Upper lobe of left lung (tissue), 6 donors: ENCODE measurements around the gene LAIR2. TPM values are rescaled to one million over a fixed set of nuclear protein-coding genes. Genes with fewer than 3 reads are reported as not detected.

Experiments used
- ATAC-seq, 2 donors: fragments of 200-7000 bp; cut with Tn5 transposase; one replicate each; pipeline ENCODE4 v1.9.1; 2022; ENCODE audit warnings: mild to moderate bottlenecking in 2 of 2, moderate library complexity in 2 of 2; ENCODE audit not compliant: low FRiP score in 2 of 2
- DNase-seq, 2 donors: peaks; one replicate each; pipeline ENCODE4 v3.0.0-alpha.2; 2019 to 2020
- H3K27ac ChIP-seq, 4 donors: fragments of 200-600 bp; sonication (generic); one replicate each; pipeline ENCODE4 v1.5.1; 2016 to 2019
- H3K27me3 ChIP-seq, 4 donors: fragments of 200-600 bp; sonication (generic); one replicate each; pipeline ENCODE4 v1.5.1; 2017 to 2019
- H3K36me3 ChIP-seq, 4 donors: fragments of 200-600 bp; sonication (generic); one replicate each; pipeline ENCODE4 v1.5.1; 2016 to 2019
- H3K4me1 ChIP-seq, 4 donors: fragments of 200-600 bp; sonication (generic); one replicate each; pipeline ENCODE4 v1.5.1; 2018 to 2019
- H3K4me3 ChIP-seq, 4 donors: fragments of 200-600 bp; sonication (generic); one replicate each; pipeline ENCODE4 v1.5.1; 2017 to 2019; ENCODE audit warnings: mild to moderate bottlenecking in 2 of 4, moderate library complexity in 1 of 4
- H3K9me3 ChIP-seq, 4 donors: fragments of 200-600 bp; sonication (generic); one replicate each; pipeline ENCODE4 v1.5.1; 2018 to 2019
- CTCF ChIP-seq, 6 experiments: fragments of 450-650 bp in 4 of 6; fragments of 200-600 bp in 2 of 6; sonication (generic) in 2 of 6; IDR thresholded peaks; one replicate each; pipeline ENCODE4 v1.5.1; 2016 to 2019; ENCODE audit warnings: antibody characterized with exemption in 6 of 6
- EP300 ChIP-seq, 4 donors: sonication (generic); formaldehyde crosslinking; IDR thresholded peaks; one replicate each; pipeline ENCODE4 v1.5.1; 2017; ENCODE audit warnings: antibody characterized with exemption in 4 of 4, control low read depth in 2 of 4
- POLR2A ChIP-seq, 4 donors: fragments of 450-650 bp; IDR thresholded peaks; one replicate each; pipeline ENCODE4 v1.5.1; 2016 to 2017; ENCODE audit warnings: antibody characterized with exemption in 4 of 4, mild to moderate bottlenecking in 2 of 4
- POLR2AphosphoS5 ChIP-seq, 2 donors: sonication (generic); formaldehyde crosslinking; IDR thresholded peaks; one replicate each; pipeline ENCODE4 v1.5.1; 2017; ENCODE audit warnings: antibody characterized with exemption in 2 of 2
- WGBS, 2 donors: methylation state at CpG; one replicate each; pipeline ENCODE4 v1.1.5; 2017 to 2018; 5-methylcytosine and 5-hydroxymethylcytosine counted together
- total RNA-seq, 6 donors: library from RNA; depleted of rRNA in 4 of 6; stranded (reverse); fragments of >200 nt in 4 of 6; gene quantifications; one replicate each; pipeline versions ENCODE4 v1.1.0 to v1.2.1, GENCODE V29; 2016 to 2021
- donor health status: DM: no; HTN: no; CAD: no; lungs with moderate emphysema.
- donor health status: DM: no; HTN: yes; CAD: no; lungs with severe emphysema.

LAIR2 gene
- total RNA-seq, 6 donors from 2014 or later = not detected

GRCh38 chr19:54515156-54515555, 12.5 kb downstream of the LAIR2 start:
- H3K36me3 ChIP-seq = no peaks in the 10 kb centered on the region
- WGBS, 2 donors = 67 to 78% methylated on average over 3 of the region's 3 CpGs

GRCh38 chr19:54517483-54517882, 14.9 kb downstream of the LAIR2 start:
- Histone ChIP-seq H3K27ac (no peak overlapping the region), H3K27me3 (no peaks in the 10 kb centered on the region), H3K36me3 (no peaks in the 10 kb centered on the region), H3K9me3 (no peaks in the 10 kb centered on the region), H3K4me3 (no peak overlapping the region), H3K4me1 (no peaks in the 10 kb centered on the region)
- DNase-seq (no peak), ATAC-seq (no peak)
- 1 to 2% methylated on average over 4 of the region's 4 CpGs for WGBS, 2 donors
- TF ChIP-seq EP300 (IDR thresholded peaks at IDR 0.05) = no peak
- no peak for TF ChIP-seq POLR2A (IDR thresholded peaks at IDR 0.05)
- no peak for TF ChIP-seq CTCF (IDR thresholded peaks at IDR 0.05)
- no peak for TF ChIP-seq POLR2AphosphoS5 (IDR thresholded peaks at IDR 0.05)

More at GRCh38 chr19:54515156-54515555, 12.5 kb downstream of the LAIR2 start:
- ATAC-seq = no peak
- Histone ChIP-seq H3K27ac (no peak overlapping the region), H3K4me3 (no peak overlapping the region), H3K4me1 (no peaks in the 10 kb centered on the region), H3K27me3 (no peaks in the 10 kb centered on the region), H3K9me3 (no peaks in the 10 kb centered on the region)
- TF ChIP-seq POLR2AphosphoS5 (IDR thresholded peaks at IDR 0.05) = no peak
- TF ChIP-seq CTCF (IDR thresholded peaks at IDR 0.05) = no peak
- no peak for TF ChIP-seq EP300 (IDR thresholded peaks at IDR 0.05)
- DNase-seq = no peak

GRCh38 chr19:54518844-54519243, 16.2 kb downstream of the LAIR2 start:
- no peaks in the 10 kb centered on the region for H3K27me3 ChIP-seq

GRCh38 chr19:54521022-54521859, 18.6 kb downstream of the LAIR2 start:
- no peaks in the 10 kb centered on the region for H3K27me3 ChIP-seq
- DNase-seq (no peak), ATAC-seq (no peak)
- no peaks in the 10 kb centered on the region for H3K4me1 ChIP-seq
- H3K9me3 ChIP-seq = no peaks in the 10 kb centered on the region
- H3K36me3 ChIP-seq = no peaks in the 10 kb centered on the region
- H3K4me3 ChIP-seq = no peak overlapping the region
- TF ChIP-seq POLR2AphosphoS5 (IDR thresholded peaks at IDR 0.05) = no peak
- TF ChIP-seq CTCF (IDR thresholded peaks at IDR 0.05) = no peak
- no peak for TF ChIP-seq POLR2A (IDR thresholded peaks at IDR 0.05)
- TF ChIP-seq EP300 (IDR thresholded peaks at IDR 0.05) = no peak
- WGBS, 2 donors = 26 to 40% methylated on average over 17 to 18 of the region's 18 CpGs
- no peak overlapping the region for H3K27ac ChIP-seq

More at GRCh38 chr19:54518844-54519243, 16.2 kb downstream of the LAIR2 start:
- Histone ChIP-seq H3K9me3 (no peaks in the 10 kb centered on the region), H3K36me3 (no peaks in the 10 kb centered on the region), H3K27ac (no peak overlapping the region), H3K4me3 (no peak overlapping the region), H3K4me1 (no peaks in the 10 kb centered on the region)
- TF ChIP-seq CTCF (IDR thresholded peaks at IDR 0.05) (no peak), POLR2AphosphoS5 (IDR thresholded peaks at IDR 0.05) (no peak), POLR2A (IDR thresholded peaks at IDR 0.05) (no peak), EP300 (IDR thresholded peaks at IDR 0.05) (no peak)
- 24 to 25% methylated on average over 5 of the region's 5 CpGs for WGBS, 2 donors
- no peak for DNase-seq
- ATAC-seq = no peak
